GM12891 (cell line): ENCODE measurements around the gene TMEM128.

Experiments used
- POLR2A ChIP-seq: IDR thresholded peaks from 2 replicates; pipeline ENCODE4 v1.6.1; 2011; ENCODE audit warnings: low read depth, low read length, control low read depth
- POLR2AphosphoS5 ChIP-seq: IDR thresholded peaks from 2 replicates; pipeline ENCODE4 v1.6.1; 2011; ENCODE audit warnings: low read depth, low read length, control low read depth

- TF ChIP-seq POLR2A (no peak), POLR2AphosphoS5 (no peak)
Observed at GRCh38 chr4:4245172-4245571, 2.9 kb downstream of the TMEM128 start.
